H1 (cell line): ENCODE measurements around the gene FOXP2. TPM values are rescaled to one million over a fixed set of nuclear protein-coding genes. Genes with fewer than 3 reads are reported as not detected.
"Not testable (repeated sequence)": the region's sequence is repeated elsewhere in the genome, so short reads cannot be mapped to it uniquely, and the experiment has no call there.

ENCODE experiments used
- CTCF ChIA-PET: fragments of 300-600 bp; sonication (Branson Sonifier 250); formaldehyde crosslinking; loops from one replicate; lab custom pipeline; 2021; ENCODE audit not compliant: partially characterized antibody; lab: Charles Lee
- POLR2A ChIA-PET: fragments of 300-600 bp; sonication (Branson Sonifier 250); formaldehyde crosslinking; loops from one replicate; lab custom pipeline; 2021; ENCODE audit warnings: inconsistent platforms; ENCODE audit not compliant: partially characterized antibody; lab: Charles Lee
- DNase-seq, 2 experiments: peaks; one replicate each; pipeline versions ENCODE4 v3.0.0 to v3.0.0-alpha.2; 2010 to 2022; ENCODE audit warnings: low spot score in 2 of 2, low read depth in 1 of 2, mixed read lengths in 1 of 2
- FAIRE-seq: peaks from 2 replicates; lab custom pipeline; 2011; peaks lifted over from hg19 to GRCh38; lab: Jason Lieb, UNC
- H2AFZ ChIP-seq: 2 replicates; pipeline ENCODE4 v1.8.1; 2012; ENCODE audit warnings: low read length, inconsistent platforms
- H2AK5ac ChIP-seq: 2 replicates; pipeline ENCODE4 v1.6.1; 2013; ENCODE audit warnings: low read depth, low read length
- H2BK120ac ChIP-seq: replicated peaks from 2 replicates; pipeline ENCODE3; 2013; ENCODE audit warnings: low read depth, low read length, inconsistent platforms
- H2BK12ac ChIP-seq: 2 replicates; pipeline ENCODE4 v1.6.1; 2013; ENCODE audit warnings: low read depth, low read length
- H2BK15ac ChIP-seq: 2 replicates; pipeline ENCODE4 v1.6.1; 2013; ENCODE audit warnings: low read length
- H2BK20ac ChIP-seq: 2 replicates; pipeline ENCODE4 v1.6.1; 2013; ENCODE audit warnings: low read length
- H2BK5ac ChIP-seq: 2 replicates; pipeline ENCODE4 v1.6.1; 2013; ENCODE audit warnings: low read depth, low read length
- H3K14ac ChIP-seq: 2 replicates; pipeline ENCODE4 v1.6.1; 2013; ENCODE audit warnings: inconsistent platforms; ENCODE audit not compliant: insufficient read length
- H3K18ac ChIP-seq: 2 replicates; pipeline ENCODE4 v1.6.1; 2013; ENCODE audit warnings: low read length; ENCODE audit errors: extremely low read depth
- H3K23ac ChIP-seq: 2 replicates; pipeline ENCODE4 v1.6.1; 2013; ENCODE audit warnings: inconsistent platforms; ENCODE audit not compliant: insufficient read length
- H3K23me2 ChIP-seq: 2 replicates; pipeline ENCODE4 v1.6.1; 2013; ENCODE audit warnings: low read depth, low read length
- H3K27ac ChIP-seq: 2 replicates; pipeline ENCODE4 v1.6.1; 2011; ENCODE audit warnings: low read depth, low read length, inconsistent platforms
- H3K27me3 ChIP-seq, 4 experiments: replicated peaks in 1 of 4; 1 replicate in 1 of 4; 2 replicates in 3 of 4; pipeline versions ENCODE4 v1.6.1 to v1.8.1; 2011 to 2013; ENCODE audit warnings: low read length in 3 of 4, mild to moderate bottlenecking in 3 of 4, inconsistent platforms in 2 of 4, mixed read lengths in 2 of 4, moderate library complexity in 1 of 4; ENCODE audit not compliant: control insufficient read depth in 3 of 4, insufficient read depth in 3 of 4; ENCODE audit errors: extremely low read depth in 1 of 4
- H3K36me3 ChIP-seq, 4 experiments: 2 replicates each; pipeline versions ENCODE4 v1.6.1 to v1.8.1; 2011 to 2013; ENCODE audit warnings: mild to moderate bottlenecking in 4 of 4, low read length in 3 of 4, moderate library complexity in 2 of 4, control low read depth in 1 of 4, inconsistent platforms in 1 of 4; ENCODE audit not compliant: insufficient read depth in 4 of 4, control insufficient read depth in 2 of 4
- H3K4ac ChIP-seq: replicated peaks from 2 replicates; pipeline ENCODE3; 2013; ENCODE audit warnings: low read length, low read depth, mixed read lengths, inconsistent platforms; ENCODE audit not compliant: insufficient read length
- H3K4me1 ChIP-seq, 4 experiments: replicated peaks in 1 of 4; 1 replicate in 1 of 4; 2 replicates in 3 of 4; pipeline versions ENCODE4 v1.6.1 to v1.8.1; 2011 to 2013; ENCODE audit warnings: low read length in 3 of 4, inconsistent platforms in 2 of 4, mixed read lengths in 1 of 4; ENCODE audit not compliant: insufficient read depth in 4 of 4, control insufficient read depth in 3 of 4
- H3K4me2 ChIP-seq, 2 experiments: 2 replicates each; pipeline versions ENCODE4 v1.6.1 to v1.8.1; 2011 to 2013; ENCODE audit warnings: low read depth in 2 of 2, low read length in 2 of 2, control low read depth in 1 of 2, inconsistent platforms in 1 of 2, mild to moderate bottlenecking in 1 of 2; ENCODE audit not compliant: insufficient read depth in 1 of 2
- H3K4me3 ChIP-seq, 4 experiments: fragments of 200-600, 300-600 bp in 1 of 4; sonication (generic), shearing (Covaris generic), sonication (Bioruptor Twin) in 1 of 4; 2 replicates each; pipeline versions ENCODE4 v1.5.1 to v1.8.1; 2011 to 2016; ENCODE audit warnings: low read length in 4 of 4, low read depth in 3 of 4, control low read depth in 2 of 4, inconsistent platforms in 2 of 4, mild to moderate bottlenecking in 2 of 4, mixed read lengths in 1 of 4, moderate library complexity in 1 of 4; ENCODE audit not compliant: insufficient read depth in 2 of 4; ENCODE audit errors: extremely low read depth in 1 of 4
- H3K56ac ChIP-seq: replicated peaks from 2 replicates; pipeline ENCODE3; 2013; ENCODE audit warnings: low read depth, mild to moderate bottlenecking, mixed read lengths, low read length, inconsistent platforms; ENCODE audit not compliant: insufficient read length
- H3K79me1 ChIP-seq: 2 replicates; pipeline ENCODE4 v1.6.1; 2013; ENCODE audit warnings: low read depth, low read length, control low read depth
- H3K79me2 ChIP-seq, 2 experiments: 2 replicates each; pipeline versions ENCODE4 v1.6.1 to v1.8.1; 2012 to 2013; ENCODE audit warnings: low read length in 2 of 2, mild to moderate bottlenecking in 2 of 2, inconsistent platforms in 1 of 2; ENCODE audit not compliant: insufficient read depth in 2 of 2, control insufficient read depth in 1 of 2
- H3K9ac ChIP-seq, 4 experiments: replicated peaks in 1 of 4; 1 replicate in 1 of 4; 2 replicates in 3 of 4; pipeline versions ENCODE4 v1.6.1 to v1.8.1; 2011 to 2013; ENCODE audit warnings: low read depth in 3 of 4, low read length in 3 of 4, control low read depth in 2 of 4, mild to moderate bottlenecking in 2 of 4, moderate library complexity in 2 of 4, inconsistent platforms in 1 of 4; ENCODE audit errors: extremely low read depth in 1 of 4
- H3K9me3 ChIP-seq, 2 experiments: 2 replicates each; pipeline versions ENCODE4 v1.6.1 to v1.8.1; 2012 to 2013; ENCODE audit warnings: mild to moderate bottlenecking in 2 of 2, moderate library complexity in 2 of 2, control low read depth in 1 of 2, inconsistent platforms in 1 of 2, low read depth in 1 of 2, low read length in 1 of 2, mixed read lengths in 1 of 2; ENCODE audit not compliant: insufficient read depth in 2 of 2
- H4K20me1 ChIP-seq, 2 experiments: replicated peaks in 1 of 2; 2 replicates each; pipeline versions ENCODE3 to v1.8.1; 2011 to 2013; ENCODE audit warnings: inconsistent platforms in 2 of 2, low read length in 2 of 2, mild to moderate bottlenecking in 1 of 2; ENCODE audit not compliant: insufficient read depth in 2 of 2, control insufficient read depth in 1 of 2
- H4K5ac ChIP-seq: 2 replicates; pipeline ENCODE4 v1.6.1; 2013; ENCODE audit warnings: low read length, low read depth, mixed read lengths, inconsistent platforms; ENCODE audit not compliant: insufficient read length
- H4K8ac ChIP-seq: 2 replicates; pipeline ENCODE4 v1.8.0; 2013; ENCODE audit warnings: mild to moderate bottlenecking, moderate library complexity, low read length, inconsistent platforms; ENCODE audit not compliant: insufficient read depth; ENCODE audit errors: extremely low read depth
- H4K91ac ChIP-seq: replicated peaks from 2 replicates; pipeline ENCODE3; 2013; ENCODE audit warnings: low read length, mixed read lengths, inconsistent platforms; ENCODE audit not compliant: insufficient read length
- CHD2 ChIP-seq: IDR thresholded peaks from 2 replicates; pipeline ENCODE4 v1.6.1; 2012; ENCODE audit warnings: low read length, improper control_type of control experiment
- WGBS, 2 experiments: shearing (Covaris generic) in 1 of 2; methylation state at CpG; one replicate each; pipeline versions ENCODE4 v1.1.6 to v1.1.7; 2013 to 2015; ENCODE audit warnings: low lambda C conversion rate in 2 of 2, mixed read lengths in 2 of 2, inconsistent platforms in 1 of 2, low coverage in 1 of 2, missing lambda C conversion rate in 1 of 2; ENCODE audit not compliant: insufficient replicate concordance in 2 of 2, insufficient coverage in 1 of 2, insufficient read length in 1 of 2; ENCODE audit errors: extremely low coverage in 1 of 2, missing lambda C conversion rate in 1 of 2; 5-methylcytosine and 5-hydroxymethylcytosine counted together
- polyA plus RNA-seq, 7 experiments: library from polyadenylated mRNA; depleted of rRNA in 3 of 7; stranded (reverse) in 5 of 7; unstranded in 2 of 7; fragments of >200 nt in 5 of 7; fragments of 200-250 nt in 2 of 7; gene quantifications; 1 replicate in 5 of 7; 2 replicates in 1 of 7; 4 replicates in 1 of 7; pipeline versions ENCODE4 v1.2.1 to v1.2.3, GENCODE V29; 2011 to 2013; ENCODE audit warnings: missing spikeins in 2 of 7, mixed read lengths in 2 of 7
- total RNA-seq: library from RNA; stranded (reverse); fragmentation: NEBNext Ultra II Directional; extraction: Animal tissue kit (Norgen Biotek cat#: 25700); gene quantifications from 2 replicates; pipeline ENCODE4 v1.2.1, GENCODE V29; 2021

Gene FOXP2
- total and polyA plus RNA-seq, 2 of the 8 experiments (the other 6 are each of a cell fraction or from before 2014, with no cell fraction given) = 0.09 to 0.43 TPM

- TF ChIP-seq CHD2 = no peak
Measured at GRCh38 chr7:114540291-114540690, 125.7 kb downstream of the FOXP2 start (continued).

GRCh38 chr7:114547346-114547745 is 132.7 kb downstream of the FOXP2 start:
- not testable (repeated sequence) for H2BK120ac ChIP-seq, H3K36me3 ChIP-seq, H3K23me2 ChIP-seq, H3K18ac ChIP-seq, H3K23ac ChIP-seq, FAIRE-seq, H2AFZ ChIP-seq, H2BK5ac ChIP-seq, H2BK12ac ChIP-seq, H3K56ac ChIP-seq, H4K20me1 ChIP-seq, H2BK20ac ChIP-seq, H3K4me1 ChIP-seq, H3K4me3 ChIP-seq, H2BK15ac ChIP-seq, H3K4ac ChIP-seq, H2AK5ac ChIP-seq, H3K27me3 ChIP-seq, H4K8ac ChIP-seq, H3K14ac ChIP-seq, DNase-seq, H4K5ac ChIP-seq, H3K79me2 ChIP-seq, H3K9me3 ChIP-seq, H3K27ac ChIP-seq, H3K79me1 ChIP-seq, H4K91ac ChIP-seq, H3K4me2 ChIP-seq, H3K9ac ChIP-seq
- WGBS, 2 experiments = 93% methylated on average over 14 of the region's 14 CpGs; no CpG with 5 or more reads in 1 of the 2 experiments
- ChIA-PET CTCF (interaction anchor here (0.5 to 0.9 kb wide), 2 partner anchors 18 to 1135 kb away, joined by 3 read pairs; no protein-coding TSS in a partner anchor), POLR2A (interaction anchor here (0.8 kb wide), 1 partner anchor 109 kb away, joined by 3 read pairs; no protein-coding TSS in a partner anchor)
